ENCODE results near the gene ZNF469.

DNA sequence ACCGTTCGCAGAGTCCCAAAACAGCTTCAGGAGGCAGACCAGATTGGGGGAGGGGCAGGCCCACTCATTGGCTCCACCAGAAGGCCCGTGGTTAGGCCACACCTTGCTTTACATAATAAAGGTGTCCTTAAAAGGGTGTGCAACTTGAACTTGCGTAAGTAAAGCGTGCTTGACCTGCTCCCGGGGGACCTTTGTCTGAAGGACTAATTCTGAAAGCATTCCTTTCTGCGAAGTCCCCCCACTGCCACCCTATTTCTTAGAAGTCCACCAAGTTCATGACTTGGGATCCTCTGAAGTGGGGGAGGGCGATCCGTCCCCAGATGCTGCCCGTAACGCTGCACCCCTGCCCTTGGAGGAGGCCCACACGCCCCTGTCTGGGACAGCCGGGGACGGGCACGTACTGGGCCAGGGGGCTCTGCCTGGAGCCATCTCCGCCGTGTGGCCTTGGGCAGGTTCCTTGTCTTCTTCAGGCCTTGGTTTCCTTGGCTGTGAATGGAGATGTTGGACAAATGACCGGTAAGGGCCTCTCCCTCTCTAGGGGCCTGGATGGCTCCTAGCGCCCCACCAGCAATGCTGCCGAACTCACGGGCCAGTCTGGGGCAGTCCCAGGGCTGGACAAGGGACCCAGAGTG, 823 bp upstream of the ZNF469 start:
- TF ChIP-seq, protein P1, sequence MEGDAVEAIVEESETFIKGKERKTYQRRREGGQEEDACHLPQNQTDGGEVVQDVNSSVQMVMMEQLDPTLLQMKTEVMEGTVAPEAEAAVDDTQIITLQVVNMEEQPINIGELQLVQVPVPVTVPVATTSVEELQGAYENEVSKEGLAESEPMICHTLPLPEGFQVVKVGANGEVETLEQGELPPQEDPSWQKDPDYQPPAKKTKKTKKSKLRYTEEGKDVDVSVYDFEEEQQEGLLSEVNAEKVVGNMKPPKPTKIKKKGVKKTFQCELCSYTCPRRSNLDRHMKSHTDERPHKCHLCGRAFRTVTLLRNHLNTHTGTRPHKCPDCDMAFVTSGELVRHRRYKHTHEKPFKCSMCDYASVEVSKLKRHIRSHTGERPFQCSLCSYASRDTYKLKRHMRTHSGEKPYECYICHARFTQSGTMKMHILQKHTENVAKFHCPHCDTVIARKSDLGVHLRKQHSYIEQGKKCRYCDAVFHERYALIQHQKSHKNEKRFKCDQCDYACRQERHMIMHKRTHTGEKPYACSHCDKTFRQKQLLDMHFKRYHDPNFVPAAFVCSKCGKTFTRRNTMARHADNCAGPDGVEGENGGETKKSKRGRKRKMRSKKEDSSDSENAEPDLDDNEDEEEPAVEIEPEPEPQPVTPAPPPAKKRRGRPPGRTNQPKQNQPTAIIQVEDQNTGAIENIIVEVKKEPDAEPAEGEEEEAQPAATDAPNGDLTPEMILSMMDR (IDR thresholded peaks at IDR 0.05) = no peak
- no peak for TF ChIP-seq EP300 (IDR thresholded peaks at IDR 0.05)
- no peak for TF ChIP-seq POLR2A (IDR thresholded peaks at IDR 0.05)
